ENCODE results near the gene PIP5K1B.

PIP5K1B gene

GRCh38 chr9:68844631-68845612 is 139.9 kb downstream of the PIP5K1B start:
- Mint-ChIP-seq H3K4me3 (no peak overlapping the region), H3K27me3 (peaks cover 12% of the 10 kb centered on the region), H3K36me3 (ENCODE audit: insufficient read depth) (no peaks in the 10 kb centered on the region), H3K9me3 (no peaks in the 10 kb centered on the region), H3K4me1 (no peaks in the 10 kb centered on the region), H3K27ac (ENCODE audit: low read depth) (no peak overlapping the region)
- no peak for DNase-seq (ENCODE audit: low spot score in 2 of 2)
- peak; percentile 52 for ATAC-seq (replicated peaks; ENCODE audit: extremely low read depth, poor library complexity, severe bottlenecking)

GRCh38 chr9:68847765-68848164 is 142.7 kb downstream of the PIP5K1B start:
- no peak overlapping the region for H3K4me3 Mint-ChIP-seq
- no peak overlapping the region for H3K27ac Mint-ChIP-seq (ENCODE audit: low read depth)

GRCh38 chr9:68851657-68852056 is 146.6 kb downstream of the PIP5K1B start:
- Mint-ChIP-seq H3K4me3 (no peak overlapping the region), H3K27ac (ENCODE audit: low read depth) (no peak overlapping the region), H3K36me3 (ENCODE audit: insufficient read depth) (no peaks in the 10 kb centered on the region), H3K9me3 (no peaks in the 10 kb centered on the region), H3K4me1 (no peaks in the 10 kb centered on the region), H3K27me3 (peaks cover 31% of the 10 kb centered on the region)
- DNase-seq (ENCODE audit: low spot score in 2 of 2) (no peak), ATAC-seq (replicated peaks; ENCODE audit: extremely low read depth, poor library complexity, severe bottlenecking) (no peak)

More at GRCh38 chr9:68847765-68848164, 142.7 kb downstream of the PIP5K1B start:
- ATAC-seq (replicated peaks; ENCODE audit: extremely low read depth, poor library complexity, severe bottlenecking) (no peak), DNase-seq (ENCODE audit: low spot score in 2 of 2) (no peak)
- no peaks in the 10 kb centered on the region for H3K9me3 Mint-ChIP-seq
- no peaks in the 10 kb centered on the region for H3K4me1 Mint-ChIP-seq
- H3K27me3 Mint-ChIP-seq, result peaks cover 16% of the 10 kb centered on the region
- no peaks in the 10 kb centered on the region for H3K36me3 Mint-ChIP-seq (ENCODE audit: insufficient read depth)

DNA sequence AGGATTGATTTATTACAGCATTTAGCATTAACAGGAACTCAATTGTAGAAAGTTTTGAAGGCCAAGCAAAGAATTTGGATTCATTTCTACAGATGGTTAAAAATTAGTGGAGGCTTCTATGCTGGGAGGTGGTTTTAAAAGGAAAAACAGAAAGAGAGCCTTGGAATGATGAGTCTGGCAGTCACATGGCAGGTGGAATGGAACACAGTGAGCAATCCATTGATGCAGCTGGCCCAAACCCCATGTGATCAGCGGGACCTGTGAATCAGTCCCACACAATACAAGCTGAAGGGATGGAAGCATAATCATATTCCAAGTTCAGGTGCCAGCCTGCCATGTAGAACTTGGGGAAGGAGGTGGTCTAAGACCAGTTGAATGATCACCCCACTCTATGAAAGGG is 147.9 kb downstream of the PIP5K1B start:
- no peaks in the 10 kb centered on the region for H3K9me3 Mint-ChIP-seq

DNA sequence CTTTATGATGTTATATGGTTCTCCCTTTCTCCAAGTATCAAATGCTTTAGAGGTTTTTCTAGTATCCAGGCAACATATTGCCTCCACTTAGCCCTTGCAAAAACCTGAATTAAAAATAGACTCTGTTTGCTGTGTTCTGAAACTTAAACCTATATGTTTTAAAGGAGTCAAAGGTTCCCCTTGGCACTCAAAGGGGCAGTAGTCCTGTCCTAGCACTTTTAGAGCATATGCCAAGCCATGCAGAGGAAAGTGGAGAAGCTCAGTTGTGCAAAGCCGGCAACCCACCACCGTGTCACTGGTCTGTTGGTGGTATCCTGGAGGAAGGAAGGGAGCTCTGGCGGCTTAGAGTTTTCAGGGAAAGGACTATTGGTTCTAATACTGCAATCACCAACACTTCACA is 154.3 kb downstream of the PIP5K1B start:
- Mint-ChIP-seq H3K27me3 (peaks cover 50% of the 10 kb centered on the region), H3K27ac (ENCODE audit: low read depth) (no peak overlapping the region), H3K36me3 (ENCODE audit: insufficient read depth) (no peaks in the 10 kb centered on the region), H3K9me3 (no peaks in the 10 kb centered on the region), H3K4me3 (no peak overlapping the region), H3K4me1 (no peaks in the 10 kb centered on the region)
- ATAC-seq (replicated peaks; ENCODE audit: extremely low read depth, poor library complexity, severe bottlenecking) (no peak), DNase-seq (ENCODE audit: low spot score in 2 of 2) (no peak)

More for the DNA sequence above, 147.9 kb downstream of the PIP5K1B start:
- Mint-ChIP-seq H3K4me1 (no peaks in the 10 kb centered on the region), H3K4me3 (no peak overlapping the region), H3K36me3 (ENCODE audit: insufficient read depth) (no peaks in the 10 kb centered on the region), H3K27ac (ENCODE audit: low read depth) (no peak overlapping the region), H3K27me3 (peaks cover 43% of the 10 kb centered on the region)
- ATAC-seq (replicated peaks; ENCODE audit: extremely low read depth, poor library complexity, severe bottlenecking) (no peak), DNase-seq (ENCODE audit: low spot score in 2 of 2) (no peak)

DNA sequence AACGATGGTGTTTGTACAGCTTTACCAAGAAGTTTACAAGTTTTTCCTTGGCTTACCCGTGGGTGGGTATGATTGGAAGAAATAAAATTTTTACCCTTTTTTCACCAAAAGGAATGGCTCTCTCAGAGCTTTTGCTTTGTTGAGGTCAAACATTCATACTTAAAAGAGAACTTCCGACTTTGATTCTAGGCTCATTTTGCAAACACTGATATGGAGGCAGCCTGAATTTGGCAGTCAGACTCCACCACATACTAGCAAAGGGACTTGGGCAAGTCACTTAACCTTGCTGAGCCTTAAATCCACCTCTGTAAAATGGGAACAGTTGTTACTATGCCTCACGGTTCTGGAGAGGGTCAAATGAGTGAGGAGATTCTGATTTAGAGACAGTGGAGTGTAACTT is 155.4 kb downstream of the PIP5K1B start:
- H3K4me1 Mint-ChIP-seq, result no peaks in the 10 kb centered on the region
- DNase-seq (ENCODE audit: low spot score in 2 of 2) (no peak), ATAC-seq (replicated peaks; ENCODE audit: extremely low read depth, poor library complexity, severe bottlenecking) (no peak)
- no peak overlapping the region for H3K27ac Mint-ChIP-seq (ENCODE audit: low read depth)
- no peak overlapping the region for H3K4me3 Mint-ChIP-seq
- no peaks in the 10 kb centered on the region for H3K36me3 Mint-ChIP-seq (ENCODE audit: insufficient read depth)
- peaks cover 42% of the 10 kb centered on the region for H3K27me3 Mint-ChIP-seq
- H3K9me3 Mint-ChIP-seq, result no peaks in the 10 kb centered on the region

DNA sequence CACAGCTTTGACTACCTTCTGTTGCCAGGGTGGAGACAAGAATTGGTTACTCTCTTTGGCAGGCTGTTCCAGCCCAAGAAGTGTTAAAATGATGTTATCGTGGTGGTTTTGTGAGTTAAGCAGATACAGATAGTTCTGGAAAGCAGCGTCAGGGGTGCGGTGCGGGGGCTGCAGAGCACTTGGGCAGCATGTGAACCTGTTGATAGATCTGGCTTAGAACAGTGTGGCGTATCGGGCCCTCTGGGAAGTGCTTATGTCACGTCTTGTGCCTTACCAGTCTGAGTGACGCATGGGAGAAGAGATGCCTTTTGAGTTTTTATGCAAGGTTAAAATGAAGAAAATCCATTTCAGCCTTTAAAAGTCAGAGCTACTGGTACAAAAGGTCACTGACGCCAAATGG is 156.4 kb downstream of the PIP5K1B start:
- Mint-ChIP-seq H3K27ac (ENCODE audit: low read depth) (no peak overlapping the region), H3K36me3 (ENCODE audit: insufficient read depth) (no peaks in the 10 kb centered on the region), H3K4me3 (no peak overlapping the region), H3K27me3 (peaks cover 32% of the 10 kb centered on the region), H3K9me3 (no peaks in the 10 kb centered on the region), H3K4me1 (no peaks in the 10 kb centered on the region)
- no peak for DNase-seq (ENCODE audit: low spot score in 2 of 2)
- ATAC-seq (replicated peaks; ENCODE audit: extremely low read depth, poor library complexity, severe bottlenecking), result no peak

DNA sequence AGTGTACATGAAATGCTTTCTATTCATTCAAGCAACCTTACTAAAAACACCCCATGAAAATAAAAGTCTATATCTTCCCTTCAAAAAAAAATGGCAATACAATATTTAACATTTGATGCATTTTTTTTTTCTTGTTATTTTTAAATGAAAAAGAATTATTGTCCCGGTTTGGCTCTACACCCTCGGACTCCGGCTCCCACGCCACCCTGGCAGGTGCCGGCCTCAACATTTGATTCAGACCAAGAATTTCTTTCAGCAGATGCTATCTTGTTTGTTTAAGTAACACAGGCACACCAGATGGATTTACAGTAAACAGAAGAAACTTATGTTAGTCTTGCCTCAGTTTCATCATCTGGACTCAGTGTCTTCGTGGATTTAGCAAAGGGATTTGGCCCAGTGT is 162.0 kb downstream of the PIP5K1B start:
- H3K4me3 Mint-ChIP-seq, result no peak overlapping the region
- no peaks in the 10 kb centered on the region for H3K9me3 Mint-ChIP-seq
- DNase-seq (ENCODE audit: low spot score in 2 of 2), result no peak
- H3K36me3 Mint-ChIP-seq (ENCODE audit: insufficient read depth), result no peaks in the 10 kb centered on the region
- H3K27ac Mint-ChIP-seq (ENCODE audit: low read depth), result no peak overlapping the region
- ATAC-seq (replicated peaks; ENCODE audit: extremely low read depth, poor library complexity, severe bottlenecking), result no peak
- H3K27me3 Mint-ChIP-seq, result no peaks in the 10 kb centered on the region
- no peaks in the 10 kb centered on the region for H3K4me1 Mint-ChIP-seq

DNA sequence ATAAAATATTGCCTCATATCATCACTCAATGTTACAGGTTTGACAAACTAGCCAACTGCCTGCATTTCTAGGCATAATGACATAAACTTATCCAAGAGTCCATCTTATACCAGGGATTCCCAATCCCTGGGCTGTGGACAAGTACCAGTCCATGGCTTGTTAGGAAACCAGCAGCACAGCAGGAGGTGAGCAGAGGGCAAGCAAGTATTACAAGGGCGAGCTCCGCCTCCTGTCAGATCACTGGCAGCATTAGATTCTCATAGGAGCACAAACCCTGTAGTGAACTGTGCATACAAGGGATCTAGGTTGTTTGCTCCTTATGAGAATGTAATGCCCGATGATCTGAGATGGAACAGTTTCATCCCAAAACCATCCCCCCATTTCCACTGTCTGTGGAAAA is 164.0 kb downstream of the PIP5K1B start:
- Mint-ChIP-seq H3K4me1 (no peaks in the 10 kb centered on the region), H3K9me3 (no peaks in the 10 kb centered on the region), H3K27ac (ENCODE audit: low read depth) (no peak overlapping the region), H3K27me3 (no peaks in the 10 kb centered on the region), H3K36me3 (ENCODE audit: insufficient read depth) (no peaks in the 10 kb centered on the region), H3K4me3 (no peak overlapping the region)
- DNase-seq (ENCODE audit: low spot score in 2 of 2) (no peak), ATAC-seq (replicated peaks; ENCODE audit: extremely low read depth, poor library complexity, severe bottlenecking) (no peak)

- Mint-ChIP-seq H3K27ac (ENCODE audit: low read depth) (no peak overlapping the region), H3K4me3 (no peak overlapping the region), H3K9me3 (no peaks in the 10 kb centered on the region), H3K27me3 (no peaks in the 10 kb centered on the region), H3K36me3 (ENCODE audit: insufficient read depth) (no peaks in the 10 kb centered on the region), H3K4me1 (no peaks in the 10 kb centered on the region)
- ATAC-seq (replicated peaks; ENCODE audit: extremely low read depth, poor library complexity, severe bottlenecking), result no peak
- no peak for DNase-seq (ENCODE audit: low spot score in 2 of 2)
Observed at GRCh38 chr9:68870086-68870485, 165.0 kb downstream of the PIP5K1B start.

- no peaks in the 10 kb centered on the region for H3K4me1 Mint-ChIP-seq
- H3K27ac Mint-ChIP-seq (ENCODE audit: low read depth), result no peak overlapping the region
- H3K36me3 Mint-ChIP-seq (ENCODE audit: insufficient read depth), result no peaks in the 10 kb centered on the region
- no peaks in the 10 kb centered on the region for H3K9me3 Mint-ChIP-seq
- ATAC-seq (replicated peaks; ENCODE audit: extremely low read depth, poor library complexity, severe bottlenecking) (no peak), DNase-seq (ENCODE audit: low spot score in 2 of 2) (no peak)
- H3K4me3 Mint-ChIP-seq, result no peak overlapping the region
- H3K27me3 Mint-ChIP-seq, result no peaks in the 10 kb centered on the region
Observed at GRCh38 chr9:68871236-68871635, 166.2 kb downstream of the PIP5K1B start.

DNA sequence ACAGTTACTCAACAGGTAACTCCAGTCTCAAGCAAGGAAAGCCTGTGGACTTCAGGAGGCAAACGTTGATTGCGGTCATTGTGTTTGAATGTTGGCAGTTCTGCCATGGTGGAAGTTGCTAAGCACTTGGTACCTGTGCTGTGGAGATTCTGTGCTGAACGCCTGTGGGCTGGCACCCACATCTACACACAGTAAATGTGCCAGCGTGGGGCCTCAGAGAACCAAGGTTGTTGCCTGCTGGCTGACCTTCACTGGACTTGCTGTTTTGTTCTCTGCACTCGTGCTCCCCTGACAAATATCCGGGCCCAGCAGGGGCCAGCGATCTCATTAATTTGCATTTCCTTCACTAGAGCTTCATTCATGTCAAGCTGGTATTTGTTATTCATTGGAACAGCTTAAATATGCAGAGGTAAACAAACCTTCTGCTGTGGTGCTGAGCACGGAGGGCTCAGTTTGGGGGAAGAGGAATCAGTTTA is 167.0 kb downstream of the PIP5K1B start:
- H3K4me3 Mint-ChIP-seq, result no peak overlapping the region
- no peaks in the 10 kb centered on the region for H3K9me3 Mint-ChIP-seq
- H3K27ac Mint-ChIP-seq (ENCODE audit: low read depth), result no peak overlapping the region
- ATAC-seq (replicated peaks; ENCODE audit: extremely low read depth, poor library complexity, severe bottlenecking) (no peak), DNase-seq (ENCODE audit: low spot score in 2 of 2) (no peak)
- no peaks in the 10 kb centered on the region for H3K4me1 Mint-ChIP-seq
- no peaks in the 10 kb centered on the region for H3K27me3 Mint-ChIP-seq
- H3K36me3 Mint-ChIP-seq (ENCODE audit: insufficient read depth), result no peaks in the 10 kb centered on the region

DNA sequence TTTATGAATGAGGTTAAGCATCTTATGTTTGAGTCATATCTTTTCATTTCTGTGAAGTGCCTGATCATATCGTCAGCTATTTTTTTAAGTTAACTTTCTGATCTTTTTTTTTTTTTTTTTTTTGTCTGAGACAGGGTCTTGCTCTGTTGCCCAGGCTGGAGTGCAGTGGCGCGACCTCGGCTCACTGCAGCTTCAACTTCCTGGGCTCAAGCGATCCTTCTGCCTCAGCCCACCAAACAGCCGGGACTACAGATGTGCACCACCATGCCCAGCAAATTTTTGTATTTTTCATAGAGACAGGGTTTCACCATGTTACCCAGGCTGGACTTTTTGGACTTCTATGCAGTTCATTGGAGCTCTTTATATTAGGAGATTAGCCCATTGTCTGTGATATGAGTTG is 168.1 kb downstream of the PIP5K1B start:
- ATAC-seq (replicated peaks; ENCODE audit: extremely low read depth, poor library complexity, severe bottlenecking) (no peak), DNase-seq (ENCODE audit: low spot score in 2 of 2) (no peak)
- Mint-ChIP-seq H3K27me3 (peaks cover 1% of the 10 kb centered on the region), H3K4me1 (no peaks in the 10 kb centered on the region), H3K9me3 (no peaks in the 10 kb centered on the region), H3K36me3 (ENCODE audit: insufficient read depth) (no peaks in the 10 kb centered on the region), H3K4me3 (no peak overlapping the region), H3K27ac (ENCODE audit: low read depth) (no peak overlapping the region)

All from central memory CD8-positive, alpha-beta T cell (primary cell).